Kidney (tissue), 14 donors: ENCODE results near the gene SH2D2A. TPM values are rescaled to one million over a fixed set of nuclear protein-coding genes. Genes with fewer than 3 reads are reported as not detected.

Source experiments
- DNase-seq, 5 donors: peaks; one replicate each; pipeline ENCODE4 v3.0.0-alpha.2; 2013 to 2020
- FAIRE-seq: peaks from 2 replicates; lab custom pipeline; 2012; peaks lifted over from hg19 to GRCh38; lab: Jason Lieb, UNC
- H3K27ac ChIP-seq, 2 donors: one replicate each; pipeline ENCODE4 v1.7.0; 2013; ENCODE audit warnings: low read depth in 2 of 2, low read length in 2 of 2, inconsistent platforms in 1 of 2
- H3K27me3 ChIP-seq: one replicate; pipeline ENCODE4 v1.7.1; 2013; ENCODE audit warnings: low read length, inconsistent platforms; ENCODE audit not compliant: control insufficient read depth, insufficient read depth
- H3K36me3 ChIP-seq, 3 donors: one replicate each; pipeline versions ENCODE4 v1.7.0 to v1.7.1; 2013; ENCODE audit warnings: low read length in 3 of 3, control low read depth in 1 of 3, inconsistent platforms in 1 of 3; ENCODE audit not compliant: insufficient read depth in 3 of 3, control insufficient read depth in 2 of 3
- H3K4me1 ChIP-seq, 3 donors: one replicate each; pipeline versions ENCODE4 v1.7.0 to v1.7.1; 2013; ENCODE audit warnings: low read length in 3 of 3, inconsistent platforms in 1 of 3, low read depth in 1 of 3; ENCODE audit not compliant: control insufficient read depth in 2 of 3, insufficient read depth in 2 of 3
- H3K4me3 ChIP-seq, 3 donors: one replicate each; pipeline versions ENCODE4 v1.7.0 to v1.8.1; 2013; ENCODE audit warnings: low read length in 3 of 3, control low read depth in 1 of 3, inconsistent platforms in 1 of 3
- H3K9ac ChIP-seq, 3 donors: one replicate each; pipeline versions ENCODE4 v1.7.0 to v1.7.1; 2013; ENCODE audit warnings: low read length in 3 of 3, control low read depth in 1 of 3, inconsistent platforms in 1 of 3
- H3K9me3 ChIP-seq, 3 donors: one replicate each; pipeline versions ENCODE4 v1.7.0 to v1.7.1; 2013; ENCODE audit warnings: low read length in 3 of 3, control low read depth in 1 of 3, inconsistent platforms in 1 of 3; ENCODE audit not compliant: control insufficient read depth in 2 of 3, insufficient read depth in 1 of 3
- CTCF ChIP-seq: IDR thresholded peaks from 3 replicates; pipeline ENCODE4 v1.5.1; 2012; ENCODE audit warnings: mild to moderate bottlenecking, moderate library complexity, borderline replicate concordance; ENCODE audit not compliant: insufficient read depth; ENCODE audit errors: extremely low read depth
- intact Hi-C: fragments of 100-400 bp; cut with DNase I; formaldehyde crosslinking; loops from one replicate; pipeline ENCODE4 v1.11.1; 2022
- polyA plus RNA-seq: library from polyadenylated mRNA; stranded (reverse); fragments of 350-450 nt; fragmentation: Illumina TruSeq; extraction: RNeasy Lipid Tissue Mini Kit (QIAGEN cat#74804); gene quantifications from one replicate; pipeline ENCODE4 v1.2.3, GENCODE V29; 2014; ENCODE audit warnings: low read depth, low replicate concordance; ENCODE audit not compliant: insufficient read depth
- total RNA-seq: library from RNA; stranded (reverse); fragmentation: NEBNext Ultra II Directional; extraction: Animal tissue kit (Norgen Biotek cat#: 25700); gene quantifications from one replicate; pipeline ENCODE4 v1.2.1, GENCODE V29; 2021
- donor health status: control.
- donor health status: control.
- donor health status: control.
- donor health status: control.
- donor health status: control.
- donor health status: DM: yes; HTN: yes; CAD: no.
- donor health status: Normal renal cell carcinoma (clear cell type).

SH2D2A gene
- total and polyA plus RNA-seq, 2 donors from 2014 or later = 0.32 to 4.3 TPM

GRCh38 chr1:156857532-156857931 is 40.9 kb upstream of the SH2D2A start:
- H3K36me3 ChIP-seq = no peaks in the 10 kb centered on the region
- H3K4me1 ChIP-seq = peaks cover 0 to 10% (median 0%) of the 10 kb centered on the region in 3 donors
- no peak overlapping the region for H3K9ac ChIP-seq
- no peak overlapping the region for H3K27ac ChIP-seq
- no peaks in the 10 kb centered on the region for H3K9me3 ChIP-seq
- DNase-seq (no peak), FAIRE-seq (no peak)
- TF ChIP-seq CTCF = no peak
- H3K27me3 ChIP-seq = peaks cover 22% of the 10 kb centered on the region
- H3K4me3 ChIP-seq = no peak overlapping the region
- intact Hi-C loops = loop anchor here (10.0 kb wide), 1 partner anchor 63 kb away; no protein-coding TSS in a partner anchor

- Histone ChIP-seq H3K27ac (no peak overlapping the region), H3K4me3 (no peak overlapping the region), H3K9ac (no peak overlapping the region), H3K27me3 (peaks cover 14% of the 10 kb centered on the region), H3K4me1 (peaks cover 0 to 13% (median 0%) of the 10 kb centered on the region in 3 donors), H3K9me3 (no peaks in the 10 kb centered on the region), H3K36me3 (no peaks in the 10 kb centered on the region)
- no peak for DNase-seq
- intact Hi-C loops = loop anchor here (10.0 kb wide), 1 partner anchor 62 kb away; no protein-coding TSS in a partner anchor
- TF ChIP-seq CTCF = no peak
- FAIRE-seq = no peak
These were observed 39.7 kb upstream of the SH2D2A start for GRCh38 chr1:156856282-156856785.

- H3K36me3 ChIP-seq = no peaks in the 10 kb centered on the region
- H3K4me1 ChIP-seq = peaks cover 0 to 6% (median 0%) of the 10 kb centered on the region in 3 donors
- no peak for TF ChIP-seq CTCF
- no peak overlapping the region for H3K27ac ChIP-seq
- intact Hi-C loops = loop anchor here (10.0 kb wide), 1 partner anchor 60 kb away; no protein-coding TSS in a partner anchor
- no peak overlapping the region for H3K4me3 ChIP-seq
- FAIRE-seq = no peak
- no peak for DNase-seq
- no peak overlapping the region for H3K9ac ChIP-seq
- H3K9me3 ChIP-seq = no peaks in the 10 kb centered on the region
- peaks cover 12% of the 10 kb centered on the region for H3K27me3 ChIP-seq
These were observed 38.0 kb upstream of the SH2D2A start for GRCh38 chr1:156854634-156855033.
